IPS DF 4.7 (cell line): ENCODE results near the gene REM2.

ENCODE experiments used
- DNase-seq: peaks from one replicate; pipeline ENCODE4 v3.0.0-alpha.2; 2013; ENCODE audit warnings: low spot score; ENCODE audit errors: extremely low read depth

REM2 gene

DNA sequence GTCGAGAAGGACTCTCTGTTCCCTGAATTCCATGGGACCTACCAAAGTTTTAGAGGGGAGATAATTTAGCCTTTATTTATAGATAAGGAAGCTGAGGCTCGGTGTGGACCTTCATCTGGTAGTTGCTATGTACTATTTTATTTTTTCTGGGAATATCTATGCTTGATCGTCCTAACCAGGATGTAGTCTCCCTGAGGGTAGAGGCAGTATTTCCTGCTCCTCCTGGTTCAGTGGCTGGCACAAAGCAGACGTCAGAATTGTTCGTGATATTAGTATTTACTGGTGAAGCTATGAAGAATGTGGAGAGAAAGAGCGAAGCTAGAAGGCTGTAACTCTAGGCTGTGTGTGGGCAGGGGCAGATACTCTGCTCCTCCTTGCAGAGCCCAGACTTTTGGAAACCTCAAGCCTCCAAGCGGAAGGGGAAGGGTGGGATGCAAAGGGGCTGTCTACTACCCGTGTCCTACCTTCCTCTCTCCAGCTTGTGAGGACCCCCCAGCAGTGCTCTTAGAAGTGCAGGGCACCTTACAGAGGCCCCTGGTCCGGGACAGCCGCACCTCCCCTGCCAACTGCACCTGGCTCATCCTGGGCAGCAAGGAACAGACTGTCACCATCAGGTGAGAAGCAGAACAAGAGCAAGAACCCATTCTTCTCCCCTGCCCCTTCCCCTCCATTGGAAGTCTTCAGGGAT, 10.0 kb upstream of the REM2 start:
- no peak for DNase-seq

DNA sequence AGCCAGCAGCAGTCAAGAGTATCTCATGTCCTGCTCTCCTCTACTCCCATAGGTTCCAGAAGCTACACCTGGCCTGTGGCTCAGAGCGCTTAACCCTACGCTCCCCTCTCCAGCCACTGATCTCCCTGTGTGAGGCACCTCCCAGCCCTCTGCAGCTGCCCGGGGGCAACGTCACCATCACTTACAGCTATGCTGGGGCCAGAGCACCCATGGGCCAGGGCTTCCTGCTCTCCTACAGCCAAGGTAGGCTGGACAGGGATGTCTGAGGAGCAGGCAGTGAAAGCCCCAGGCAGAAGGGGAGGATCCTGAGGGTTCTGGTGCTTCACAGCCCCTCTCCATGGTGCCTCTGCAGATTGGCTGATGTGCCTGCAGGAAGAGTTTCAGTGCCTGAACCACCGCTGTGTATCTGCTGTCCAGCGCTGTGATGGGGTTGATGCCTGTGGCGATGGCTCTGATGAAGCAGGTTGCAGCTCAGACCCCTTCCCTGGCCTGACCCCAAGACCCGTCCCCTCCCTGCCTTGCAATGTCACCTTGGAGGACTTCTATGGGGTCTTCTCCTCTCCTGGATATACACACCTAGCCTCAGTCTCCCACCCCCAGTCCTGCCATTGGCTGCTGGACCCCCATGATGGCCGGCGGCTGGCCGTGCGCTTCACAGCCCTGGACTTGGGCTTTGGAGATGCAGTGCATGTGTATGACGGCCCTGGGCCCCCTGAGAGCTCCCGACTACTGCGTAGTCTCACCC, 7.8 kb upstream of the REM2 start:
- no peak for DNase-seq

DNA sequence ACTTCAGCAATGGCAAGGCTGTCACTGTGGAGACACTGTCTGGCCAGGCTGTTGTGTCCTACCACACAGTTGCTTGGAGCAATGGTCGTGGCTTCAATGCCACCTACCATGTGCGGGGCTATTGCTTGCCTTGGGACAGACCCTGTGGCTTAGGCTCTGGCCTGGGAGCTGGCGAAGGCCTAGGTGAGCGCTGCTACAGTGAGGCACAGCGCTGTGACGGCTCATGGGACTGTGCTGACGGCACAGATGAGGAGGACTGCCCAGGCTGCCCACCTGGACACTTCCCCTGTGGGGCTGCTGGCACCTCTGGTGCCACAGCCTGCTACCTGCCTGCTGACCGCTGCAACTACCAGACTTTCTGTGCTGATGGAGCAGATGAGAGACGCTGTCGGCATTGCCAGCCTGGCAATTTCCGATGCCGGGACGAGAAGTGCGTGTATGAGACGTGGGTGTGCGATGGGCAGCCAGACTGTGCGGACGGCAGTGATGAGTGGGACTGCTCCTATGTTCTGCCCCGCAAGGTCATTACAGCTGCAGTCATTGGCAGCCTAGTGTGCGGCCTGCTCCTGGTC, 7.2 kb upstream of the REM2 start:
- no peak for DNase-seq

DNA sequence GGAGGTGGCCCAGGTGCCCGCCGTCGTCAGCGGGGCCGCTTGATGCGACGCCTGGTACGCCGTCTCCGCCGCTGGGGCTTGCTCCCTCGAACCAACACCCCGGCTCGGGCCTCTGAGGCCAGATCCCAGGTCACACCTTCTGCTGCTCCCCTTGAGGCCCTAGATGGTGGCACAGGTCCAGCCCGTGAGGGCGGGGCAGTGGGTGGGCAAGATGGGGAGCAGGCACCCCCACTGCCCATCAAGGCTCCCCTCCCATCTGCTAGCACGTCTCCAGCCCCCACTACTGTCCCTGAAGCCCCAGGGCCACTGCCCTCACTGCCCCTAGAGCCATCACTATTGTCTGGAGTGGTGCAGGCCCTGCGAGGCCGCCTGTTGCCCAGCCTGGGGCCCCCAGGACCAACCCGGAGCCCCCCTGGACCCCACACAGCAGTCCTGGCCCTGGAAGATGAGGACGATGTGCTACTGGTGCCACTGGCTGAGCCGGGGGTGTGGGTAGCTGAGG, 6.0 kb upstream of the REM2 start:
- DNase-seq = no peak

DNA sequence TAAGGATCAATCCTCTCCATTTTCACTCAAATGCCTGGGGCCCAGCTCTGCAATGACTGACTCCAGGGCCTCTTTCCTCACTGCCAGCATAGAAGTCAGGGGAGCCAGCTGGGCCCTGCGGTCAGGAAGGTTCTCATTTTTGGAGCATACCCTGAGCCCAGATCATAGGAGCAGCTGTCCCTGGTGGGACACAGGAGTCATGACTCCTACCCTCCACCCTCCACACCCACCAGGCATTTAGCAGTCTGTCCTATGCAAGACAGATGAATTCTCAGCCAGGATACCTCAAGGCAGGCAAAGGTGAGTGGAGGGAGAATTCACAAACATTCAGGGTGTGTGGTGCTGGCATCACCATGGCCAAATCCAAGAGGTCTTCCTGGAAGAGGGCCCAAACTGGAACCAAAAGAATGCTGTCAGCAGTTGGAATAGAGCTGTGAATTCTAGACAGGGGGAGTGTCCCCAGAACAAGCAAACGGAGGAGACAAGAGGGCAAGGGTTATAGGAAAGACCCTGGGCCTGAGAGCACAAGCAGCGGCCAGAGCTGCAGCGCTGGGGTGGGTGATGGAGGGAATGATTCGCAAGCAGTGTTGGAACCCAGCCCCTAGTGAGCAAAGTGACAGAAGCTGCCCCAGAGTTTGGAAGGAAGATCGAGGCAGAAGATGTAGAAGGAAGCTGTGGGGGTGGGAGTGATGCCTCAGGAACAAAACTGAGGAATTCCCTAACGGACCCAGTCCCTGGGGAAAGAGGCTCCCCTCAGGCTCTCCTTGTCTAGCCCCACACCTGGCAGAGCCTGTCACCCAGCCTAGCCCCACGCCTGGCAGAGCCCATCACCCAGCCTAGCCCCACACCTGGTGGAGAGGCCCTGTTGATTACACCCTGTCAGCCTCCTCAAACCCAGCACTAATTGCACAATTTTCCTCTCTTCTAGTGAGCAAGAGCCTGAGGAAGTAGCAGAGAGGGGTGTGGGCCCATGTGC, 4.5 kb upstream of the REM2 start:
- DNase-seq = no peak

DNA sequence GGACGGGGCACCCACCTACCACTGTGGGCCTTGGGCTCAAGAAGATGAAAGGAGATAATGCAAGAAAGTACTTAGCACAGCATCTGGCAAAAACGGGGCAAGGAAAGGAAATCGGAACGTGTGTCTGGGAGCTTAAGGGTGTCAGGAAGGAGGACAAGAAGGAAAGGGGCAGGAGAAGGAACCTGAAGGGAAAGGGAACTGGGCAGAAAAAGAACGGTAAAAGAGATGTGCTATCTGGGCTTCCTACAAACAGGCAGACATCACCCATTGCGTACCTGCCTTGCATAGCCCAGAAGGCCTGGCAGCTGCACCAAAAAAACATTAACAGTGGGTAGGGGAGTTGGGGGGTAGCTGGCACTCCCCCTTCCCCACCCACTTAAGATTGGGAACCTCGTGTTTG, 958 bp upstream of the REM2 start:
- no peak for DNase-seq

DNA sequence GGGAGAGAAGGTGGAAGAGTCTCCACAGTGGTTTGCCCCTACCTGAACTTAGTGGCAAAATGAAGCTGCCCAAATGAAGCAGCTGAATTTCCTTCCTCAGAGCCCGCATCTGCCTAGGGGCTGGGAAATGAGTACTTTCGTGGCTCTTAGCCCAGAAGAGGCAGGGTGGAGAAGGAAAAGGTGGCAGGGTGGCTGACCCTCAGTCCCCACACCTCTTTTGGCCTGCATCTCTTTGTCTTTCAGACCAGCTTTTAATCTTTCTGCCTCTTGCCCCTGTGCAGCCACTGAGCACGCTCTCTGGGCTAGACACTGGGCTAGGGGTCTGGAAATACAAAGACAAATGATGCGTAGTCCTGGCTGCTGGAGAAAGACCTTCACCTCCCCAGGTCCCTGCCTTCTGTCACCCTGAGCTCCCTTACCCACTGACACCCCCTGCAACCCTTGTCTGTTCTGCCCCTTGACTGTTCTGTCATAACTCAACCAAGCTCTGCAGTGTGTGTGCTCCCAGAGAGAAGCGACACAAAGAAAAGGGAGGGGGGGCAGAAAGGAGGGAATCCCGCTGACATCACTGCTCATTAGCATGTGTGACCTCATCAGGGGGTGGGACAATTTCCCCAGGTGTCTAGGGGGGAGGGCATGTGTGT, 371 bp upstream of the REM2 start:
- no peak for DNase-seq

DNA sequence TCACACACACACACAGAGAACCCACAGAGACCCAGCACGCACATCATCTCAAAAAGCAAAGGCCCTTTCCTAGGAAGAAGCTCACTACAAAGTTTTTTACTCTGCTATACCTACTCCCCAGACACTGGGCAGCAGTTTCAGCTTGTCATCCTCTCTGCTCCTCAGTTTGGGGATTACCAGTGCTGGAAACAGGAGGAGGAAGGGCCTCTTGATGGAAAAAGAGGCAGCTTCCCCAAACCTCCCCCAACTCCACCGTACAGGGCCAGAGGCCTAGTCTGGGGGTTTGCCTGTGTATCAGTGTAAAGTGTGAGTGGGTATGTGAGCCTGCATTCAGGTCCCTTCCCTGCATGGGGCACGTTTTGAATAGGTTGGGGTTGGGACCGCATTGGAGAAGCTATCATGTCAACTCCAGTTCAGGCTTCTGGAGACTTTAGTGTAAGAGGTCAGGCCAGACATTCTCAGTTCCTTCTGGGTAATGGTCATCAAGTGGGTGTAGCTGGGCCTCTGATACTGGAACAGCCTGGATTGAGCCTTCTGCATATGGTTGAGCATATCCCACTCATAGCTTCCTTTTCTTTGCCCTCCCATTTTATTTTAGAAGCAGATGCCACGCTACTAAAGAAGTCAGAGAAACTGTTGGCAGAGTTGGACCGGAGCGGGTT, 1.2 kb downstream of the REM2 start:
- no peak for DNase-seq

DNA sequence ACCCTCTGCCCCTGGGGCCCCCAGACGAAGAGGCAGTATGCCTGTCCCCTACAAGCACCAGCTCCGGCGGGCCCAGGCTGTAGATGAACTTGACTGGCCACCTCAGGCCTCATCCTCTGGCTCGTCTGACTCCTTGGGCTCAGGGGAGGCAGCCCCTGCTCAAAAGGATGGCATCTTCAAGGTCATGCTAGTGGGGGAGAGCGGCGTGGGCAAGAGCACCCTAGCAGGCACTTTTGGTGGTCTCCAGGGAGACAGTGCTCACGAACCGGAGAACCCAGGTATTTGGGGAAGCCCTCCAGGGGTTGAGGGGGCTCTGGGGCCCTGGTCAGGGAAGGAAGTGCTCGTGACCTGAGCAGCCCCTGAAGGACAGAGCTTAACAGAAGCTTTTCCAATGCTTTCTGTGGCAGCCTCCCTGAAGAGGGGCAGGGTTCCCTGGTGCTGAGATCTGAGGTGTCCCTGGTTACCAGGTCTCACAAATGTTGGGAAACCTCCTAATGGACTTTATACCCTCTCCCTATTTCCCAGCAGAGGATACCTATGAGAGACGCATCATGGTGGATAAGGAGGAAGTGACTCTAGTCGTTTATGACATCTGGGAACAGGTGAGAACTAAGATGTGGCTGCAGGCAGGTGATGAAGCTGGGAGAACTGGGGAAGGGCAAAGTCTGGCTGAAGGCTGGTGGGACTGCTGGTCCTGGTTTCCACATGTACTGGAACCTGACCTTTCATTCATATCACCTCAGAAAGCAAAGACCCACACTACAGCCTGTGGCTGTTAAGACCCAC, 1.9 kb downstream of the REM2 start:
- DNase-seq = no peak

DNA sequence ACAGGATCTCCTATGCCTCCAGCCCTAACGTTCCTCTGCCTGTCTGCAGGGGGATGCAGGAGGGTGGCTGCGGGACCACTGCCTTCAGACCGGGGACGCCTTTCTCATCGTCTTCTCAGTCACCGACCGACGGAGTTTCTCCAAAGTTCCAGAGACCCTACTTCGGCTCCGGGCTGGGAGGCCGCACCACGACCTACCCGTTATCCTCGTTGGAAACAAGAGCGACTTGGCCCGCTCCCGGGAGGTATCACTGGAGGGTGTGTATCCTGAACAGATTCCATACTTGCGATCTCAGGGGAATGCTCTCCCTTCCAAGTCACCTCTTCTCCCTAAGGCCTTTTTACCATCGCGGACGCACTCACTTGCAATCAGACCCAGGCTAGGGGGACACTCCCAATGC, 3.0 kb downstream of the REM2 start:
- no peak for DNase-seq

DNA sequence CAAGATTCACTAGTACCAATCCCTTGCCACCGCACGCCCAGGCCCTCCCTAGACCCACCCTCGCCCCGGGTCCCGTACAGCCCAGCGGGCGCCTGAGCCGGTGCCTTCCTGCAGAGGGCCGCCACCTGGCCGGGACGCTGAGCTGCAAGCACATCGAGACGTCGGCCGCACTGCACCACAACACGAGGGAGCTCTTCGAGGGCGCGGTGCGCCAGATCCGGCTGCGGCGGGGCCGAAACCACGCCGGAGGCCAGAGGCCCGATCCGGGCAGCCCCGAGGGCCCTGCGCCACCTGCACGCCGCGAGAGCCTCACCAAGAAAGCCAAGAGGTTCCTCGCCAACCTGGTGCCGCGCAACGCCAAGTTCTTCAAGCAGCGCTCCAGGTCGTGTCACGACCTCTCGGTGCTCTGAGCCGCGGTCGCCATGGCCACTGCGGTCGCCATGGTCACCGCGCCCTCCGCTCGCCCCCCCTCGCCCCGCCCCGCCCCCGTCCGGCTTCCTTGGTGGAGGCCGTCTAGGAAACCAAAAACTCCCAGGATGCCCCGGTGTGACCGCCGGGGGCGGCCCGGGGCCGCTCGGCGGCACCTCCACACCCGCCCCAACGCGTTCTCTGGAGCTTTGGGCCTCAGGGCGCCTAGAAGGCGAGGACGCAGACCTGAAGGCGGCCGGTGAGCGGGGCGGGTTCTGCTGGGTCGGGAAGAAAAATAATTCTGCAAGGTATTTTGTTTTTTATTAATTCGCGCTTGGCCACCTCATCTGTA, 3.7 kb downstream of the REM2 start:
- no peak for DNase-seq

DNA sequence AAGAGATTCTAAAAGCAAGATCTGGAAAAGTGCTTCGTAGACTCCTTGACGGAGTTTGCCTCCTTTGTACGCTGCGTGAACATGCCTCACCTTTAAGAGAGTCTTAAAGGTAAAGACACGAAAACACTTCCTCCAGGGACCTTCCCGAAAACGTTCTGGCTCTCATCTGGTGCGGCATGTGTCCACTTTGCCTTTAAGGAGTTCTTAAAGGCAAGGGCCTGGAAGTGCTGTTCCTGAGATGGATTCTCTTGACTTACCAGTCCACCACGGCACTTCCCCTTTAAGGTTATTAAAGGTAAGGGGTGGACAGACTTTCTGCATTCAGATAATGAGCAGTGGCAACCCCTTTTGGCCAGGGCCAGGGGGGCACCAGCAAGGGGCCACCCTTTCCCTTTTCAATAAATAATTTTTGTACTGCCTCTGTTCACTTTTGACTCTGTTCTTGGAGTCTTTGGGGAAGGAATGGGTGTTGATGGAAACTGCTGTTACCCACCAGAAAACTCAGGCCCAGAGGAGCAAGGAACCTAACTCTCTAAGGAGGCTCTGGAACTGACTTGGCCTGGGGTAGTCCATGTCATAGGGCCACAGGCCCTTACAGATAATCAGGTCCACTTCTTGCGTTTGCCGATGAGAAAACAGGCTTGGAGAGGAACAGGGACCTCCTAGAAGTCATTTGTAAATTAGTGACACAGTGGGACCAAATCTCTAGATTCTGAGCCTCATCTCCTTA, 4.4 kb downstream of the REM2 start:
- no peak for DNase-seq

DNA sequence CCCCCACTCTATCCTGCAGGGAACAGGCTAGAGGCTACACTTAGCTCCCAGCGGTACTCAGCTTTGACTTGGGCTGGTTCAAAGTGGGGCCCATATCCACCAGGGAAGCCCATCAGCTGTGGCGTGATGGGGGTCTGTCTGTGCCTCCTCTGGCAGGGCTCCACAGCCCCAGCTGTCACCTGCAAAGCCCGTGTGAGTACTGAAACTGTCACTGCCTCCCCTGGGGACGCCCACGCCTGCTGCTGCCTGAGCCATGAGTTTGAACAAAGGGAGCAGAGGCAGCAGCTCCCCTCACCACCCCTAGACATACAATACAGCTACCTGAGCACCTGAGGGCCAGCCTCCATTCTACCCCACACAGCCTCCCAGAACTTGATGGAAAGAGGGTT, 5.0 kb downstream of the REM2 start:
- no peak for DNase-seq

DNA sequence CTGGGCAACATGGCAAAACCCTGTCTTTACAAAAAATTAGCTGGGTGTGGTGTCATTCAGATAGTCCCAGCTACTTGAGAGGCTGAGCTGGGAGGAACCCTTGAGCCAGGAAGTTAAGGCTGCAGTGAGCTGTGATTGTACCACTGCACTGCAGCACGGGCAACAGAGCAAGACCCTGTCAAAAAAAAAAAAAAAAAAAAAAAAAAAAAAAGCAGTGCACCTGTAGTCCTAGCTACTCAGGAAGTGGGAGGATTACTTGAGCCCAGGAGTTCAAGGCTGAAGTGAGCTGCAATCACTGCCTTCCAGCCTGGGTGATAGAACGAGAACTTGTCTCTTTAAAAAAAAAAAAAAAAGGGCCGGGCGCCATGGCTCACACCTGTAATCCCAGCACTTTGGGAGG, 5.6 kb downstream of the REM2 start:
- DNase-seq = no peak

DNA sequence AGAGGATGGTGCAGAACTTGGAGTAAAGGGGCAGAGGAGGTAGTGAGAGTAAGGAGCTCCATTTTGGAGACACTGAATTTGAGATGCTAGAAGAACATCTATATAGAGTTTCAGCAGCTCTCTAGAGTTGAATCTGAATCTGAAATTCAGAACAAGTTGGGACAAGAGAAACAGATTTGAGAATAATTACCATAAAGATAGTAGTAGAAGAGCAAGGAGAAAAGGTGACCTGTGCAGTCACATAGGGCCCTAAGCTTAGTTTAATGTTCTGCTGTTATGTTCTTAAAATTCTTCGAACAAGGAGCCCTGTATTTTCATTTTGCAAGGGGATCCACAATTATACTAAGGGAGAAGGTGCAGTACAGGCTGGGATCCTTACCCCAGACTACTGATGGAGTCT, 7.4 kb downstream of the REM2 start:
- DNase-seq = no peak

DNA sequence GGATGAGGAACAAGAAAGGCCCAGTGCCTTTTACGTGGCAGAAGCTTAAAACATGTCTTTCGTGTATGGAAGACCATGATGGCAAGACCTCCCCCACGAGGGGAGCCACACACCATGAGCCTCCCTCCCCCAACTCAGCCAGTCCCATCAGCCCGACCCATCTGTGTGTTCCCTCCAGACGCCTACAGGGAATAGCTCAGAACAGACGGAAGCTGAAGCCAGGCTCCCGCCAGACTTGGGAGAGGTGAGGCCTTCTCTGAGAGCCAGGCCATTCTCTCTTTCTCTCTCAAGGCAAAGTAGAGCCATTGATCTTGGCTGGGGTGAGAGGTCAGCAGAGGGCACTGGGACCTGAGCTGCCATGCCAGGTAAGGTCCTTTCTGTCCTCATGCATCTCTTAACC, 9.5 kb downstream of the REM2 start:
- DNase-seq = no peak

DNA sequence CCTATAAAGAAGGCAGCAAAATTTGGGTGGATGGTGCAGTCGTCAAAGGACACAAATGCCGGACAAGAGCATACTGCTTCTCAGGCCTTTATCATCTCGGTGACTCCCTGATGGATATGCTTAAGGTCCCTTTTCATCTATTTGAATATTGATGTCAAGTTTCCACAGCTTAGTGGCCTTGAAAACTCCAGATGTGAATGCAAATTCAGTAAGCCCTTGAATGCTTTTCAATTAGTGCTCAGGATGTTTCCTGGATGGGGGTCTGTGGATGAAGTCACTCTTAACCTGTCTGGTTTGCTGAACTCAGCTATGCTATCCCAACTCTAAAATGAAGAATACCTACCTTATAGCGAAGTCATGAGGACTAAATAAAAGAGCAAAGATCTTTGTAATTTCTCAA, 10.7 kb downstream of the REM2 start:
- DNase-seq = no peak

DNA sequence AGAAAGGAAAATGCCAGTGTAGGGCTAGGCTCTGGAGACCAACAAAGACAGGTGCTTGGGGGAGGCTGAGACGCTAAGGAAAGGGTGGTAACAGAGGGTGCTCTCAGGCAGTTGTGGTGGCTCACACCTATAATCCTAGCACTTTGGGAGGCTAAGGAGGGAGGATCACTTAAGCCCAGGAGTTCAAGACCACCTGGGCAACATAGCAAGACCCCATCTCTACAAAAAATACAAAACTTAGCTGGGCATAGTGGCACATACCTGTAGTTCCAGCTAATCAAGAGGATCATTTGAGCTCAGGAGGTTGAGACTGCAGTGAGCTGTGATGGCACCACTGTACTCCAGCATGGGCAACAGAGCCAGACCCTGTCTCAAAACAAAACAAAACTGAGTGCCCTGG, 12.4 kb downstream of the REM2 start:
- DNase-seq = no peak
